Ascending aorta (tissue), 2 donors: Measurements from ENCODE around the gene COL18A1. TPM values are rescaled to one million over a fixed set of nuclear protein-coding genes. Genes with fewer than 3 reads are reported as not detected.

Experiments used
- DNase-seq, 2 donors: peaks; one replicate each; pipeline ENCODE4 v3.0.0-alpha.2; 2019; ENCODE audit warnings: low spot score in 2 of 2
- H3K27ac ChIP-seq, 2 donors: fragments of 200-600 bp; sonication (generic); one replicate each; pipeline ENCODE4 v1.5.1; 2016 to 2017; ENCODE audit warnings: mild to moderate bottlenecking in 1 of 2
- H3K27me3 ChIP-seq: fragments of 200-600 bp; sonication (generic); one replicate; pipeline ENCODE4 v1.5.1; 2017
- H3K36me3 ChIP-seq, 2 donors: fragments of 200-600 bp; sonication (generic); one replicate each; pipeline ENCODE4 v1.5.1; 2016
- H3K4me1 ChIP-seq, 2 donors: fragments of 200-600 bp; sonication (generic); one replicate each; pipeline ENCODE4 v1.5.1; 2016 to 2017; ENCODE audit warnings: mild to moderate bottlenecking in 1 of 2
- H3K4me3 ChIP-seq, 2 donors: fragments of 200-600 bp; sonication (generic); one replicate each; pipeline ENCODE4 v1.5.1; 2016 to 2017; ENCODE audit warnings: mild to moderate bottlenecking in 1 of 2
- H3K9me3 ChIP-seq, 2 donors: fragments of 200-600 bp; sonication (generic); one replicate each; pipeline ENCODE4 v1.5.1; 2016
- CTCF ChIP-seq, 3 experiments: fragments of 200-600 bp in 2 of 3; fragments of 450-650 bp in 1 of 3; sonication (generic) in 2 of 3; IDR thresholded peaks; one replicate each; pipeline ENCODE4 v1.5.1; 2016 to 2019; ENCODE audit warnings: antibody characterized with exemption in 3 of 3, mild to moderate bottlenecking in 1 of 3, moderate library complexity in 1 of 3
- intact Hi-C: fragments of 100-400 bp; cut with DNase I; formaldehyde crosslinking; loops from one replicate; pipeline ENCODE4 v1.15.1; 2023
- total RNA-seq: library from RNA; depleted of rRNA; stranded (reverse); fragments of >200 nt; gene quantifications from one replicate; pipeline ENCODE4 v1.1.0, GENCODE V29; 2016

Gene COL18A1
- total RNA-seq, 1 donor from 2014 or later, result 699 TPM

GRCh38 chr21:45371081-45371480 is 33.9 kb upstream of the COL18A1 start:
- H3K36me3 ChIP-seq, result no peaks in the 10 kb centered on the region
- intact Hi-C loops, result no loop called here
- no peaks in the 10 kb centered on the region for H3K9me3 ChIP-seq
- no peak for DNase-seq
- no peak overlapping the region for H3K4me3 ChIP-seq
- H3K27ac ChIP-seq, result no peak overlapping the region
- TF ChIP-seq CTCF (IDR thresholded peaks at IDR 0.05), result no peak
- peaks cover 11 to 16% of the 10 kb centered on the region in 2 donors for H3K4me1 ChIP-seq
- no peaks in the 10 kb centered on the region for H3K27me3 ChIP-seq

GRCh38 chr21:45371655-45372054 is 33.3 kb upstream of the COL18A1 start:
- H3K9me3 ChIP-seq, result no peaks in the 10 kb centered on the region
- DNase-seq, result no peak
- intact Hi-C loops, result no loop called here

GRCh38 chr21:45372732-45373355 is 32.1 kb upstream of the COL18A1 start:
- intact Hi-C loops, result no loop called here
- Histone ChIP-seq H3K4me1 (no peaks in the 10 kb centered on the region), H3K27me3 (no peaks in the 10 kb centered on the region), H3K4me3 (no peak overlapping the region), H3K36me3 (no peaks in the 10 kb centered on the region), H3K9me3 (no peaks in the 10 kb centered on the region), H3K27ac (no peak overlapping the region)
- no peak for DNase-seq
- no peak for TF ChIP-seq CTCF (IDR thresholded peaks at IDR 0.05)

More at GRCh38 chr21:45371655-45372054, 33.3 kb upstream of the COL18A1 start:
- no peak overlapping the region for H3K4me3 ChIP-seq
- no peaks in the 10 kb centered on the region for H3K36me3 ChIP-seq
- no peaks in the 10 kb centered on the region for H3K27me3 ChIP-seq
- H3K27ac ChIP-seq, result no peak overlapping the region
- TF ChIP-seq CTCF (IDR thresholded peaks at IDR 0.05), result no peak
- peaks cover 7 to 12% of the 10 kb centered on the region in 2 donors for H3K4me1 ChIP-seq

- intact Hi-C loops, result no loop called here
Observed at GRCh38 chr21:45373991-45374816, 30.8 kb upstream of the COL18A1 start.

GRCh38 chr21:45374826-45375455 is 30.0 kb upstream of the COL18A1 start:
- no peaks in the 10 kb centered on the region for H3K27me3 ChIP-seq
- intact Hi-C loops, result no loop called here
- DNase-seq, result no peak

More at GRCh38 chr21:45373991-45374816, 30.8 kb upstream of the COL18A1 start:
- DNase-seq, result no peak
- no peak for TF ChIP-seq CTCF (IDR thresholded peaks at IDR 0.05)
- Histone ChIP-seq H3K27ac (no peak overlapping the region), H3K9me3 (no peaks in the 10 kb centered on the region), H3K27me3 (no peaks in the 10 kb centered on the region), H3K36me3 (no peaks in the 10 kb centered on the region), H3K4me1 (no peaks in the 10 kb centered on the region), H3K4me3 (no peak overlapping the region)

More at GRCh38 chr21:45374826-45375455, 30.0 kb upstream of the COL18A1 start:
- H3K27ac ChIP-seq, result no peak overlapping the region
- H3K4me3 ChIP-seq, result no peak overlapping the region
- H3K4me1 ChIP-seq, result no peaks in the 10 kb centered on the region
- no peaks in the 10 kb centered on the region for H3K36me3 ChIP-seq
- no peaks in the 10 kb centered on the region for H3K9me3 ChIP-seq
- no peak for TF ChIP-seq CTCF (IDR thresholded peaks at IDR 0.05)
